ENCODE measurements around the gene IFIT1B. TPM values are rescaled to one million over a fixed set of nuclear protein-coding genes. Genes with fewer than 3 reads are reported as not detected.

The IFIT1B gene
- total RNA-seq, 3 donors from 2014 or later, result not detected

DNA sequence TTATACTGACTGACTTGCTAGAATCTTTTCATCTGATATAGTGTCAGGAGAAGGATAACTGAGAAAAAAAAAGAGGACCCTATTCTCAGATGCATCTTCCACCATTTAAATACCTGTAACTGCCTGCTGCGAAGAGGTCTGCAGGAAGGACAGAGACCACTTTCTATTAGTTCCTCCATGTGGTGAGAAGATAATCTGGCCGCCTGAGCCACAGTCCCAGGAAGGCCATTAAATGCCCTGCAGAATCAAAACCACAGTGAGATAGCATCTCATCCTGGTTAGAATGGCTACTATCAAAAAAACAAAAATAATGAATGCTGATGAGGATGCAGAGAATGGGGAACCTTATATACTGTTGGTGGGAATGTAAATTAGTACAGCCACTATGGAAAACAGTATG lies 19.9 kb upstream of the IFIT1B start:
- Mint-ChIP-seq H3K4me3 (no peak overlapping the region), H3K4me1 (ENCODE audit: low read depth) (peaks cover 3% of the 10 kb centered on the region), H3K9me3 (no peaks in the 10 kb centered on the region), H3K36me3 (ENCODE audit: insufficient read depth) (peaks cover 2% of the 10 kb centered on the region), H3K27me3 (ENCODE audit: low read depth) (peaks cover 4% of the 10 kb centered on the region)
- DNase-seq, result no peak
- ATAC-seq, result no peak

DNA sequence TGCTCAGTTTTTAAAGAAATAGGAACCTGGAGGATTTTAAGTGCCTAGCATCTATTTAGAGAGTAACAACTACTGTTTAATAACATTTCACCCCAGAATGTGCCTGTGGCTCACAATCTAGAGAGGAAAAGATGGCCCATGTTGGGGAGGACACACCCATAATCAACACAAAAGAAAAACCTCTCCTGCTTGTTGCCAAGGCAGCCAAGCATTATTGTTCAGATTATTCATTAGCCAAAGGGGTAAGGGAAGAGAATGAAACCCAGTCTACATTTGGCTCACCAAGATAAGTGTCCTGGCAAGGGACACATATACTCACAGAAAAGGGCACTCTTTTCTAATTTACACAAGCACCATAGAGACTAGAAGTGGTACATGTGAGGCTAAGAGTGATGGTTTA lies 17.7 kb upstream of the IFIT1B start:
- Mint-ChIP-seq H3K9me3 (no peaks in the 10 kb centered on the region), H3K27me3 (ENCODE audit: low read depth) (peaks cover 4% of the 10 kb centered on the region), H3K4me3 (no peak overlapping the region)

DNA sequence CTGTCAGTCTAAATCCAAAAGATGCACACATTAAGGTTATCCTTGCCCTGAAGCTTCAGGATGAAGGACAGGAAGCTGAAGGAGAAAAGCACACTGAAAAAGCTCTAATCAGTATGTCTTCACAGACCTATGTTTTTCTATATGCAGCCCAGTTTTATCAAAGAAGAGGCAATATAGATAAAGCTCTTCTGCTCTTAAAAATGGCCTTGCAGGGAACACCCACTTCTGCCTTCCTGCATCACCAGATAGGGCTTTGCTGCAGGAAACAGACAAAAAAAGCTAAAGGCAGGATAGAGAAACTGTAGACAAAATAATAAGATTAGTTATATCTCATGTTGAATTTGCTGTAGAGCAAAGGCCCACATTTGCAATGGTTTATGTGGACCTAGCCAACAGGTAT lies 14.9 kb upstream of the IFIT1B start:
- no peak for ATAC-seq
- H3K27me3 Mint-ChIP-seq (ENCODE audit: low read depth), result no peaks in the 10 kb centered on the region
- no peak overlapping the region for H3K4me3 Mint-ChIP-seq

More for the DNA sequence above, 17.7 kb upstream of the IFIT1B start:
- no peak for DNase-seq
- peaks cover 19% of the 10 kb centered on the region for H3K4me1 Mint-ChIP-seq (ENCODE audit: low read depth)
- no peak for ATAC-seq
- no peaks in the 10 kb centered on the region for H3K36me3 Mint-ChIP-seq (ENCODE audit: insufficient read depth)

DNA sequence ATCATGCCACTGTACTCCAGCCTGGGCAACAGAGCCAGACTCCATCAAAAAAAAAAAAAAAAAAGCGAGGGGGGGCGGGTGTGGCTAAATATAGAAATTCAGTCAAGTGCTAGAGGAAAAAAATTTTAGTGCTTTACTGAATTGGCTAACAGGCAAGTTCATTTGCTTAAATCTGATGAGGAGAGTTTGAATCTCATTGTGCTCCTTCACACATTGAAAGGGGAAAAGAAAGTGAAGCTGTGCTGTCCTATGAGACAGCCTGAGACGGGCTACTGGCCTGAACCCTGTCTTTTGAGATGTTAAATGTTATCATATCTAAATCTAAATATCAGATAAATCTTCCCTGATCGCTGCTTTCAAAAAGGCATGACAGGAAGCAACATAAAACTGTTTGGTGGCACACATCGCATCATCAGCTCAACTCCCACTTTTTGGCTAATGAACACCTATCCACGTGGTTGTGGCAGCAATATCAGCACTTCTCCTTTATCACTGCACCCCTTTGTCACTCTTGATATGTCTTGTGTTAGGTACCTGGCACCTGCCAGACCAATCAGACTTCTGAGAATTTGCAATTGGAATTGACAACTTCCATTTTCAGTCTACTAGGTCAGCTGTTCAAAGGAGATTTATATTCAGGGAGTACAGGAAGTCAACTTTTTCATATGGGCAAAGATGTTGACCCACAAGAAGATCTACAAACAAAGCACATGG lies 14.0 kb upstream of the IFIT1B start:
- no peak for DNase-seq
- H3K9me3 Mint-ChIP-seq, result no peaks in the 10 kb centered on the region
- no peak overlapping the region for H3K4me3 Mint-ChIP-seq
- H3K36me3 Mint-ChIP-seq (ENCODE audit: insufficient read depth), result no peaks in the 10 kb centered on the region
- peaks cover 30% of the 10 kb centered on the region for H3K4me1 Mint-ChIP-seq (ENCODE audit: low read depth)
- ATAC-seq, result no peak
- H3K27me3 Mint-ChIP-seq (ENCODE audit: low read depth), result no peaks in the 10 kb centered on the region

More for the DNA sequence above, 14.9 kb upstream of the IFIT1B start:
- Mint-ChIP-seq H3K9me3 (no peaks in the 10 kb centered on the region), H3K36me3 (ENCODE audit: insufficient read depth) (no peaks in the 10 kb centered on the region), H3K4me1 (ENCODE audit: low read depth) (peaks cover 26% of the 10 kb centered on the region)
- no peak for DNase-seq

DNA sequence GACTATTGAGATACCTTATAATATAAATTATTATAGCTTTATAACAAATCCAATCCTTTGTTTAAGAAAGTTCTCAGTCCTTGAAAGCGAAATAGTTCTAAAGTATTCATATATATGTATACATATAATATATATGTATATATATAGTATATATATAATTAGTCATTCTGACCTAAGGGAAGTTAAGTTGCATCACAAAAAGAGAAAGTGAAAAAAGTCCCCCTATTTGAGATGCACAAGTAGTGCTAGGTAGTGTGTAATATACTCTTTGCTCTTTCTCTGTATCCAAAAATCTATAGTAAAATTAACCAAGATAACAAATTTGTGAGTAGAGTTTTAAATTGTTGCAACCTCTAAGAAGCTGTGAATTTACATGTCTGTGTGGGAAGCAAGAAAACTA lies 13.3 kb upstream of the IFIT1B start:
- no peaks in the 10 kb centered on the region for H3K27me3 Mint-ChIP-seq (ENCODE audit: low read depth)
- no peaks in the 10 kb centered on the region for H3K9me3 Mint-ChIP-seq
- H3K4me3 Mint-ChIP-seq, result no peak overlapping the region
- no peak for ATAC-seq
- peaks cover 30% of the 10 kb centered on the region for H3K4me1 Mint-ChIP-seq (ENCODE audit: low read depth)
- H3K36me3 Mint-ChIP-seq (ENCODE audit: insufficient read depth), result no peaks in the 10 kb centered on the region
- no peak for DNase-seq

DNA sequence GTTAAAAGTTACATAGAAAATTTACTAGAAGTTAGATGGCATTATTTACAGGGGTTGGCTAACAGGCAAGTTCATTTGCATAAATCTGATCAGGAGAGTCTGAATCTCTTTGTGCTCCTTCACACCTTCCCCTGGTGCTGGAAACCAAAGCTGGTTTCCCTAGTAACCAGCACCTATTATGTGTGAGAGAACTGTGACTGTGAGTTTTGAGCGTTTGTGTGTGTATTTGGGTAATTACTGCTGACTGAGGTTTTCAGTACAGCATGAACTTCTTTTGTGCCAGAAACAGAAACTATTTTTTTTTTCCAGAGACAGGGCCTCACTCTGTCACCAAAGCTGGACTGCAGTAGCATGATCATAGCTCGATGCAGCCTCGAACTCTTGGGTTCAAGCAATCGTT lies 10.3 kb upstream of the IFIT1B start:
- ATAC-seq, result peak; percentile 37 to 43
- Mint-ChIP-seq H3K9me3 (no peaks in the 10 kb centered on the region), H3K36me3 (ENCODE audit: insufficient read depth) (no peaks in the 10 kb centered on the region), H3K27me3 (ENCODE audit: low read depth) (peaks cover 2% of the 10 kb centered on the region), H3K4me3 (no peak overlapping the region), H3K4me1 (ENCODE audit: low read depth) (peaks cover 28% of the 10 kb centered on the region)
- DNase-seq, result no peak

DNA sequence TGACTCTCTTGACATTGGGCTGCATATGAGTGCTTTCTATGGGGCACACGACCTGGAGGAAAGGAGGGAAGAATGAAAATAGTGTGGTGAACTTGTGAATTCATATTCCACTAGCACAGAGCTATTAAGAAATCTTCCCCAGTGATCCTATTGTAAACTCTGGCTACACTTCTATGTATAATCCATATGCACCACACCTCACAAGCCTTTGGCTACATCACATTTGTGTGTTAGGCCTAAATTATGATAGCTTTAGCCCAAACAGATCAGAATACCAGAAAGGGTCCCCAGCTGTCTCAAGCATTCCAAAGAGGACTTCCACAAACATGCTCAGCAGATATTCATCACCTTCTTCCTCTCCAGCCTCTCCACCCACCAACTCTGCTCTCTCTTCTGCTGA lies 9.7 kb upstream of the IFIT1B start:
- peaks cover 2% of the 10 kb centered on the region for H3K27me3 Mint-ChIP-seq (ENCODE audit: low read depth)
- ATAC-seq, result no peak
- no peaks in the 10 kb centered on the region for H3K9me3 Mint-ChIP-seq
- H3K4me3 Mint-ChIP-seq, result no peak overlapping the region
- no peaks in the 10 kb centered on the region for H3K36me3 Mint-ChIP-seq (ENCODE audit: insufficient read depth)
- peaks cover 25% of the 10 kb centered on the region for H3K4me1 Mint-ChIP-seq (ENCODE audit: low read depth)
- DNase-seq, result no peak

DNA sequence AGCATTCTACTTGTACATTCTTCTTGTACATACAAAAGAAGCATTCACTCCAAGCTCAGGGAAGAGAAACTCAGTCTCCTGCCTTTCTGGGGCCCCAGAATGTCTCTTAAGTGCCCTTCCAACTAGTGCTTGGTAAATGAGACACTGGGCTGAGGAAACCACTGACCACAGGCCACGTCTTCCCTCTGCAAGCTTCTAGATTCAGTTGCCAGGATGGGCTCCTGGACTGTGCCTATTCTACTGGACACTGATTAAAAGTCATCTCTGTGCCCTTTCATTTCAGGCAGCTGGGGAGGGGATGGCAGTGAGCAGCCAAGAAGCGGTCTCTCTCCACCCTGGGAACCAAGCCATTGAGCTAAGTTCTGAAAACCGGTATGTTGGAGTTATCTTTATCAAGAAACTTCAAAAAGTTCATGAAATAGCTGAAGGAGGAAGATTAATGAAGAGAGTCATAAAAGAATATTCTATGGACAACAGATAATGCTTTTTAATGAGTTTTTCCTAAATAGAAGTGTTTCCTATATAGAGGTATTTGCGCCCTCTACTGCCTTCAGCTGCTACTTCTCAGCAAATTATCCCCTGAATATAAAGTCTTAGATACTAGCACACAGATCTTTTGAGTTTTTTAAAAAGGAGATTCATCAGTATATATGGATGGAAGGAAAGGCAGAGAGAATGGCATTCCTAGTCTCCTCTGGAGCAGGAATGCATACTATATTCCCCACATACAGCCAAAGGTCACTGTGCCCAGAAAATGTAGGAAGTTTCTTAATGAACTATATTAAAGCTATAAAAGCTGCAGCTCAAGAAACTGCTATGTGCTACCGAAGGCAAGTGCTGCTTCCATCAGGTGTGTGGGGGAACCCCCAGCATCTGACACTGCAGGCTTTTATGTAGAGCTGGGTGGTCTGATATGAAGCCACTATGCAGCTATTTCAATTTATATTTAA lies 8.4 kb upstream of the IFIT1B start:
- H3K27me3 Mint-ChIP-seq (ENCODE audit: low read depth), result peaks cover 2% of the 10 kb centered on the region
- DNase-seq, result peak; percentile 9
- ATAC-seq, result no peak
- H3K9me3 Mint-ChIP-seq, result no peaks in the 10 kb centered on the region
- H3K4me1 Mint-ChIP-seq (ENCODE audit: low read depth), result peaks cover 16% of the 10 kb centered on the region
- H3K36me3 Mint-ChIP-seq (ENCODE audit: insufficient read depth), result no peaks in the 10 kb centered on the region
- H3K4me3 Mint-ChIP-seq, result no peak overlapping the region

DNA sequence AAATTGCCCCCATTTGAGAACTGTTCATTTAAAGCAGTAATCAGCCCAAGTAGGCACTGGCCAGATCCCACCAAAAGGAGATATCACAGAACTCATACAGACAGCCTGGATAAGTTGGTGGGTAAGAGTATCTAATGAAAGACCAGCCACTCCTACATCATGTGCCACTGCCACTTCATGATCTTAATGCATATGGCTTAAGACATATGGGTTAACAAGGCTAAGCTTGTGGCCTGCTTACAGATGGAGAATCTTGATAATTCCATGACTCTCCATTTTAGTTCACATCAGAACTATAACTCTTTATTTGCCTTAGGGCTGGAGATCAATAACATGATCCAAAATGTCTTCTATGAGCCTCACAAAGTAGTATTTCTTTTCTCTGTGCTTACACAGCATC lies 6.8 kb upstream of the IFIT1B start:
- Mint-ChIP-seq H3K27me3 (ENCODE audit: low read depth) (peaks cover 2% of the 10 kb centered on the region), H3K36me3 (ENCODE audit: insufficient read depth) (no peaks in the 10 kb centered on the region), H3K9me3 (no peaks in the 10 kb centered on the region)

DNA sequence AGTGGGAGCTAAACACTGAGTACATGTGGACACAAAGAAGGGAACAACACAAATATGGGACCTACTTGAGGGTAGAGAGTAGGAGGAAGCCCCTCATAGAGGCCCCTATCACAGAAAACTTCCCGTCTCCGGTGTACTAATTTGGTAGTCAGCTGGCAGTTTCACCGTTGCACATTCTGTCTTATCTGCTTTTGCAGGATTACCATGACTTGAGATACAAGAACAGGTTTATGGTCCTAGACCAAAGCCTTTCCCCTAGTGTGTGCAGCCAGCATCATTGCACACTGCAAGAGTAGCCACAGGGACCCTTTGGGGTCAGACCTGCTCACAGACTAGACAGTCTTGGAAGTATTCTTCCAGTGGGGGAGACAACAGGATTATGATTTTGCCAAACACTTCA lies 5.9 kb upstream of the IFIT1B start:
- no peaks in the 10 kb centered on the region for H3K36me3 Mint-ChIP-seq (ENCODE audit: insufficient read depth)
- H3K9me3 Mint-ChIP-seq, result no peaks in the 10 kb centered on the region
- H3K27me3 Mint-ChIP-seq (ENCODE audit: low read depth), result peaks cover 2% of the 10 kb centered on the region
- peaks cover 11% of the 10 kb centered on the region for H3K4me1 Mint-ChIP-seq (ENCODE audit: low read depth)
- H3K4me3 Mint-ChIP-seq, result no peak overlapping the region
- DNase-seq (no peak), ATAC-seq (no peak)

More for the DNA sequence above, 6.8 kb upstream of the IFIT1B start:
- ATAC-seq, result no peak
- peaks cover 11% of the 10 kb centered on the region for H3K4me1 Mint-ChIP-seq (ENCODE audit: low read depth)
- DNase-seq, result no peak
- no peak overlapping the region for H3K4me3 Mint-ChIP-seq

DNA sequence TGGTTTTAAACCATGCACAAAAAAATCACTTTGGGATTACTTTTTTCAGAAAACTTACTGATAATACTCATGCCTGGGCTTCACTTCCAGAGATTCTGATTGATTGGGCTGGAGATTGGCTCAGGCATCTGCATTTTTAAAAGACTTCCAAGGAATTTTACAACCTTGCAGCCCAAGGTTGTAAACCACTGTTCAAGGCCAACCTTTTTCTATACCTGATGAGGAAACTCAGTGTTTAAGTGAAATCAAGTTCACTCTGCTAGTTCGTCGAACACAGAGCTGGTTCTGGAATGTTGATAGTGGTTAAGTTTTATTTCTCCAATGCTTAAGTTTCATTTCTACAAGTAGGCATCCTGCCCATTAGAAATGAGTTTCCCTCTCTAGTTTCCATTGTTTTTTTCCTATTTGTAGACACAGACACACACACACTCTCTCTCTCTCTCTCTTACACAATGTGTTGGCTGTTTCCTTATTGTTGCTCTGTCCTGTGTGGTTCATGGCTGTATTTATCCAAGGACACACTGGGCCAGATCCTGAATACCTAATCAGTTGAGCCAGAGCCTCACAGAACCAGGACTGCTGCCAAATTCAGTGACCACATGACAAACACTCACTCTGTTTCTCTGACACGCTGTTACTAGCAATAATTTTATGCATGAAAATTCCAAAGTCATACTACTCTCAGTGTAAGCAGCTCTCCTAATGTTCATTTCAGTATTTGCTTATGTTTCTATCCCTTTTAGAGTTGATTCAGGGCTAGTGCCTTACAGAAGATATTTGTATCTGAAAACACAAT lies 3.7 kb upstream of the IFIT1B start:
- Mint-ChIP-seq H3K4me3 (no peak overlapping the region), H3K36me3 (ENCODE audit: insufficient read depth) (no peaks in the 10 kb centered on the region), H3K4me1 (ENCODE audit: low read depth) (no peaks in the 10 kb centered on the region), H3K27me3 (ENCODE audit: low read depth) (peaks cover 2% of the 10 kb centered on the region), H3K9me3 (no peaks in the 10 kb centered on the region)
- no peak for ATAC-seq
- DNase-seq, result no peak

DNA sequence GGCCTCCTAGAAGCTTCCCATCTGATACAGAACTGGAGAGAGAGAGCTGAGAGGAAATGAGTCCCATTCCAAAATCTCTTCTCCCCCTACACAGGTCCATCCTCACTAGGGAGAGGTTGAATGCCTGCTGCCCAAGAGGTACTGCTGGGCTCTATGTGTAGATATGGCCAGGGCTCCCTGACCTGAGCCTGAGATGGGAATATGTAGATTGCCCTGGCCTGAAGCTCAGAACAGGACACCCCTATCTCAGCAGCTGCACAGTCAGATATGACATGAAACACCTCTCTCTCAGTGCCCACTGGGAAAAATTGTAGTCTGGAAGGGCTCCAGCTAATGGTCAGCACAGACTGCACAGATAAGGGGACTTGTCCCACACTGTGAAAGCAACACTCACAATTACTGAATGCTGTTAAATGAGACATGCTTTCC lies 3.1 kb upstream of the IFIT1B start:
- Mint-ChIP-seq H3K4me3 (no peak overlapping the region), H3K4me1 (ENCODE audit: low read depth) (no peaks in the 10 kb centered on the region), H3K27me3 (ENCODE audit: low read depth) (peaks cover 2% of the 10 kb centered on the region), H3K36me3 (ENCODE audit: insufficient read depth) (no peaks in the 10 kb centered on the region), H3K9me3 (no peaks in the 10 kb centered on the region)
- DNase-seq, result no peak
- no peak for ATAC-seq

DNA sequence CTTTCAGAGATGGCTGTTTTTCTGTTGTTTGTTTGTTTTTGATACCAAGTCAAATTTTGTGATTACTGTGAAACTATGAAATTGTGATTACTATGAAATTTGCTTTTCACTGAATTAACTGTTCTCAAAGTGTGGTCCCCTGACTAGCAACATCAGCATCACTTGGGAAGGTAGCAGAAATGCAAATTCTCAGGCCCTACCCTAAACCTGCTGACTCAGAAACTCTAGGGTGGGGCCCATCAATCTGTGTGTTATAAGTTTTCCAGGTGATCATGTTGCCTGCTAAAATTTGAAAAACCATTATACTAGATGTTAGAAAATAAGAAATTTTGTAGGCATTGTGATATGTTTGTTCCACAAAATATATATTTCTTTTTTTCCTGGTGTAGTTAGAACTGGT lies 1.2 kb downstream of the IFIT1B start:
- Mint-ChIP-seq H3K27me3 (ENCODE audit: low read depth) (no peaks in the 10 kb centered on the region), H3K36me3 (ENCODE audit: insufficient read depth) (no peaks in the 10 kb centered on the region), H3K9me3 (no peaks in the 10 kb centered on the region), H3K4me3 (no peak overlapping the region), H3K4me1 (ENCODE audit: low read depth) (peaks cover 2% of the 10 kb centered on the region)
- DNase-seq (no peak), ATAC-seq (no peak)

DNA sequence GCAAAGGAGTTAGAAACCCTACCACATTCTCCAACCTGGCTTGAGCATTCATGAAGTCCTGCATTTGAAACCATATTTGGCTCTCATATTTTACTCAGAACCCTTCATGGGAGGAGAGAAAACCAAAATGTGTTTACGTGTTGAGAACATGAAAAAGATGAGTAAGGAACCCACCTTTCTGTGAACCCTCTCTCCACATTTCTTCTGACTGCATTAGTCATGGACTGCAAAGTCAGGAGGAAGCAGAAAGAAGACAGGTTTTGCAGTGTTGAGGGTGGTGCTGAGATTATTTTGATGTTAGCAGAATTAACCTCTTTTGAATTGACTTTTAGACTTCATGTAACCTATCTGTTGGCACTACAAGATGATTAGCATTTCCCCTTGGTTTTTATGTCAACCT lies 4.9 kb downstream of the IFIT1B start:
- peak; percentile 65 to 71 for ATAC-seq
- Mint-ChIP-seq H3K4me3 (no peak overlapping the region), H3K4me1 (ENCODE audit: low read depth) (peaks cover 2% of the 10 kb centered on the region), H3K36me3 (ENCODE audit: insufficient read depth) (no peaks in the 10 kb centered on the region), H3K9me3 (no peaks in the 10 kb centered on the region), H3K27me3 (ENCODE audit: low read depth) (no peaks in the 10 kb centered on the region)
- DNase-seq, result no peak

Measured in activated T-cell treated with anti-CD3 and anti-CD28 coated beads, Interleukin-2, amount 50 U/mL, for 4 hours (primary cell).